Endothelial cell of umbilical vein (primary cell): ENCODE results near the gene TMEM138. TPM values are rescaled to one million over a fixed set of nuclear protein-coding genes. Genes with fewer than 3 reads are reported as not detected.
A peak's percentile ranks its signal among the peaks of the same experiment; 100 is the strongest.

ENCODE experiments used
- BruUV-seq: library from RNA; stranded (reverse); fragments of 400-500 nt; replicated peaks from 2 replicates; lab custom pipeline; 2021; lab: Mats Ljungman, UMichigan
- CTCF ChIA-PET: fragments of 300-600, 350-600 bp; sonication (Branson Sonifier 250); formaldehyde crosslinking; loops from one replicate; lab custom pipeline; 2021; ENCODE audit warnings: antibody characterized with exemption, inconsistent platforms; lab: Charles Lee
- POLR2A ChIA-PET: fragments of 300-600, 350-600 bp; sonication (Branson Sonifier 250); formaldehyde crosslinking; loops from one replicate; lab custom pipeline; 2021; ENCODE audit warnings: antibody characterized with exemption, inconsistent platforms; lab: Charles Lee
- DNase-seq: peaks from one replicate; pipeline ENCODE4 v3.0.0-alpha.2; 2011; ENCODE audit warnings: low read depth, low spot score
- FAIRE-seq: peaks from 2 replicates; lab custom pipeline; 2011; peaks lifted over from hg19 to GRCh38; lab: Jason Lieb, UNC
- H2AFZ ChIP-seq: 2 replicates; pipeline ENCODE4 v1.6.0; 2012; ENCODE audit warnings: low read depth, low read length, control low read depth, inconsistent platforms
- H3K27ac ChIP-seq: 2 replicates; pipeline ENCODE4 v1.5.1; 2011; ENCODE audit warnings: low read depth, mild to moderate bottlenecking, control low read depth, low read length, moderate library complexity; ENCODE audit not compliant: insufficient read depth
- H3K27me3 ChIP-seq, 2 experiments: 2 replicates each; pipeline versions ENCODE4 v1.6.0 to v1.6.1; 2011; ENCODE audit warnings: low read length in 2 of 2, mixed read lengths in 1 of 2; ENCODE audit not compliant: control insufficient read depth in 2 of 2, insufficient read depth in 2 of 2
- H3K36me3 ChIP-seq, 2 experiments: 2 replicates in 1 of 2; 3 replicates in 1 of 2; pipeline ENCODE4 v1.5.1; 2011; ENCODE audit warnings: low read length in 2 of 2, mild to moderate bottlenecking in 1 of 2, moderate library complexity in 1 of 2; ENCODE audit not compliant: control insufficient read depth in 2 of 2, insufficient read depth in 2 of 2; ENCODE audit errors: extremely low read depth in 1 of 2
- H3K4me1 ChIP-seq: 3 replicates; pipeline ENCODE4 v1.5.1; 2011; ENCODE audit warnings: mild to moderate bottlenecking, low read length; ENCODE audit not compliant: control insufficient read depth, insufficient read depth; ENCODE audit errors: extremely low read depth
- H3K4me2 ChIP-seq: 2 replicates; pipeline ENCODE4 v1.6.1; 2011; ENCODE audit warnings: low read length, control low read depth, mixed read lengths; ENCODE audit not compliant: insufficient read depth
- H3K4me3 ChIP-seq, 3 experiments: fragments of 200-600 bp in 1 of 3; sonication (generic), shearing (Covaris generic) in 1 of 3; replicated peaks in 1 of 3; 2 replicates each; pipeline ENCODE4 v1.5.1; 2011 to 2016; ENCODE audit warnings: control low read depth in 3 of 3, low read length in 3 of 3, mild to moderate bottlenecking in 2 of 3, inconsistent platforms in 1 of 3, low read depth in 1 of 3, moderate library complexity in 1 of 3; ENCODE audit not compliant: insufficient read depth in 1 of 3
- H3K79me2 ChIP-seq: 2 replicates; pipeline ENCODE4 v1.6.0; 2012; ENCODE audit warnings: low read length, inconsistent platforms; ENCODE audit not compliant: control insufficient read depth, insufficient read depth
- H3K9ac ChIP-seq: replicated peaks from 2 replicates; pipeline ENCODE3; 2011; ENCODE audit warnings: low read length, control low read depth; ENCODE audit not compliant: insufficient read depth; ENCODE audit errors: extremely low read depth
- H3K9me1 ChIP-seq: replicated peaks from 3 replicates; pipeline ENCODE4 v1.6.0; 2011; ENCODE audit warnings: mild to moderate bottlenecking, low read length; ENCODE audit not compliant: control insufficient read depth, insufficient read depth; ENCODE audit errors: extremely low read depth
- H3K9me3 ChIP-seq: replicated peaks from 2 replicates; pipeline ENCODE4 v1.5.1; 2012; ENCODE audit warnings: low read length, inconsistent platforms; ENCODE audit not compliant: control insufficient read depth, insufficient read depth
- H4K20me1 ChIP-seq: replicated peaks from 2 replicates; pipeline ENCODE3; 2011; ENCODE audit warnings: mild to moderate bottlenecking, low read length; ENCODE audit not compliant: control insufficient read depth, insufficient read depth; ENCODE audit errors: extremely low read depth
- CTCF ChIP-seq, 2 donors: IDR thresholded peaks; 1 replicate in 1 of 2; 2 replicates in 1 of 2; pipeline ENCODE4 v1.5.1; 2011; ENCODE audit warnings: low read length in 2 of 2, mild to moderate bottlenecking in 2 of 2, moderate library complexity in 2 of 2, control low read depth in 1 of 2, inconsistent platforms in 1 of 2, low read depth in 1 of 2; ENCODE audit not compliant: insufficient read depth in 1 of 2; ENCODE audit errors: extremely low read depth in 1 of 2
- EZH2 ChIP-seq: IDR thresholded peaks from 2 replicates; pipeline ENCODE4 v1.6.1; 2012; ENCODE audit warnings: borderline replicate concordance, low read depth, mild to moderate bottlenecking, moderate library complexity, low read length, inconsistent platforms; ENCODE audit not compliant: severe bottlenecking
- FOS ChIP-seq: IDR thresholded peaks from 2 replicates; pipeline ENCODE4 v1.6.1; 2011; ENCODE audit warnings: mild to moderate bottlenecking, low read length, moderate library complexity, borderline replicate concordance; ENCODE audit not compliant: insufficient read depth
- GATA2 ChIP-seq: IDR thresholded peaks from 2 replicates; pipeline ENCODE4 v1.7.0; 2011; ENCODE audit warnings: low read depth, mild to moderate bottlenecking, moderate library complexity, mixed read lengths, low read length; ENCODE audit not compliant: insufficient read length, insufficient read depth
- JUN ChIP-seq: IDR thresholded peaks from 2 replicates; pipeline ENCODE4 v1.6.1; 2011; ENCODE audit warnings: borderline replicate concordance, low read depth; ENCODE audit not compliant: insufficient read length, insufficient read depth
- MAX ChIP-seq: IDR thresholded peaks from 2 replicates; pipeline ENCODE4 v1.6.1; 2011; ENCODE audit not compliant: insufficient read depth, insufficient read length
- MYC ChIP-seq: IDR thresholded peaks from one replicate; pipeline ENCODE4 v1.6.1; 2011; ENCODE audit warnings: mild to moderate bottlenecking, low read depth, low read length
- POLR2A ChIP-seq: IDR thresholded peaks from 2 replicates; pipeline ENCODE4 v1.6.1; 2012; ENCODE audit warnings: low read depth, mild to moderate bottlenecking, control low read depth, low read length
- POLR2AphosphoS5 ChIP-seq: IDR thresholded peaks from 2 replicates; pipeline ENCODE4 v1.6.1; 2012; ENCODE audit warnings: low read depth, mild to moderate bottlenecking, control low read depth, low read length, moderate library complexity; ENCODE audit not compliant: insufficient read depth
- dilution Hi-C: fragments of 300-500 bp; cut with MboI; formaldehyde crosslinking; loops from one replicate; pipeline ENCODE4 v1.15.0; 2019; ENCODE audit warnings: low sequenced_read_pairs; ENCODE audit not compliant: extremely low pct_ligation_motif_present
- intact Hi-C: fragments of 100-400 bp; cut with micrococcal nuclease; formaldehyde crosslinking; loops from one replicate; pipeline ENCODE4 v1.10.0; 2022
- polyA plus RNA-seq, 4 experiments: library from polyadenylated mRNA; depleted of rRNA in 3 of 4; stranded (reverse) in 3 of 4; unstranded in 1 of 4; fragments of >200 nt; gene quantifications; 2 replicates each; pipeline versions ENCODE4 v1.2.1 to v1.2.3, GENCODE V29; 2011 to 2012; ENCODE audit warnings: missing spikeins in 1 of 4
- total RNA-seq: library from RNA; stranded (reverse); gene quantifications from 2 replicates; pipeline ENCODE4 v1.2.3, GENCODE V29; 2021

TMEM138 gene
- total and polyA plus RNA-seq, 2 donors (not counting 3 experiments of a cell fraction or from before 2014, with no cell fraction given), result 37.9 to 60.0 TPM

GRCh38 chr11:61401173-61401572, 39.0 kb downstream of the TMEM138 start:
- dilution Hi-C loops, result no loop called here
- Histone ChIP-seq H3K79me2 (no peaks in the 10 kb centered on the region), H3K4me1 (no peaks in the 10 kb centered on the region), H3K27ac (no peak overlapping the region), H3K4me3 (no peak overlapping the region), H3K4me2 (no peak overlapping the region), H3K36me3 (peaks cover 15 to 36% of the 10 kb centered on the region in 2 experiments), H4K20me1 (no peaks in the 10 kb centered on the region), H3K27me3 (no peaks in the 10 kb centered on the region), H3K9me3 (no peaks in the 10 kb centered on the region), H3K9me1 (no peaks in the 10 kb centered on the region), H3K9ac (no peak overlapping the region), H2AFZ (no peak overlapping the region)
- no peak for DNase-seq
- TF ChIP-seq POLR2AphosphoS5, result no peak
- TF ChIP-seq POLR2A, result peak; percentile 6
- intact Hi-C loops, result no loop called here
- no peak for FAIRE-seq
- CTCF ChIA-PET, result interaction anchor here (1.2 to 2.0 kb wide), 4 partner anchors 9 to 34 kb away, joined by 3 to 10 read pairs (median 6); partner anchors contain the start of gene TMEM216
- no TSS peak for BruUV-seq
- POLR2A ChIA-PET, result no interaction called here

GRCh38 chr11:61401573-61401972, 39.4 kb downstream of the TMEM138 start:
- Histone ChIP-seq H3K27me3 (no peaks in the 10 kb centered on the region), H3K27ac (no peak overlapping the region), H4K20me1 (no peaks in the 10 kb centered on the region), H3K4me1 (no peaks in the 10 kb centered on the region), H3K9ac (no peak overlapping the region), H3K4me2 (no peak overlapping the region), H3K36me3 (peaks cover 15 to 36% of the 10 kb centered on the region in 2 experiments), H2AFZ (no peak overlapping the region), H3K9me1 (no peaks in the 10 kb centered on the region), H3K4me3 (no peak overlapping the region), H3K79me2 (no peaks in the 10 kb centered on the region), H3K9me3 (no peaks in the 10 kb centered on the region)
- dilution Hi-C loops (no loop called here), intact Hi-C loops (no loop called here)
- BruUV-seq, result no TSS peak
- TF ChIP-seq CTCF (IDR thresholded peaks at IDR 0.05; ENCODE audit: extremely low read depth in 1 of 2, insufficient read depth in 1 of 2, low read depth in 1 of 2, low read length in 2 of 2) (no peak), MYC (no peak), GATA2 (no peak), EZH2 (no peak), POLR2AphosphoS5 (no peak), POLR2A (no peak), FOS (no peak), MAX (no peak), JUN (no peak)
- ChIA-PET POLR2A (no interaction called here), CTCF (interaction anchor here (1.2 to 2.0 kb wide), 4 partner anchors 9 to 33 kb away, joined by 3 to 10 read pairs (median 6); partner anchors contain the start of gene TMEM216)
- no peak for DNase-seq
- FAIRE-seq, result no peak
